ENCODE measurements around the gene FCSK. TPM values are rescaled to one million over a fixed set of nuclear protein-coding genes. Genes with fewer than 3 reads are reported as not detected.

The FCSK gene
- total and polyA plus RNA-seq, 2 experiments from 2014 or later: 15.7 to 25.9 TPM

GRCh38 chr16:70432356-70432722, 22.1 kb upstream of the FCSK start:
- Histone ChIP-seq H3K9me2 (replicated peaks; ENCODE audit: insufficient read depth) (no peaks in the 10 kb centered on the region), H4K20me1 (ENCODE audit: insufficient read depth, poor library complexity, severe bottlenecking) (peaks cover 6% of the 10 kb centered on the region), H3K4me3 (no peak overlapping the region), H3K36me3 (replicated peaks; ENCODE audit: insufficient read depth, low read depth) (no peaks in the 10 kb centered on the region), H3K27me3 (no peaks in the 10 kb centered on the region), H3K4me2 (peak overlapping the region; percentile 61), H3K79me2 (peaks cover 75% of the 10 kb centered on the region), H3K27ac (peak overlapping the region; percentile 68), H2AFZ (no peak overlapping the region), H3K9me3 (ENCODE audit: low read depth) (no peaks in the 10 kb centered on the region), H3K4me1 (ENCODE audit: insufficient read depth) (peaks cover 83% of the 10 kb centered on the region)
- no peak for DNase-seq (ENCODE audit: low spot score)
- WGBS (ENCODE audit: low lambda C conversion rate, missing lambda C conversion rate): 88% methylated on average over 3 of the region's 3 CpGs
- no peak for TF ChIP-seq EZH2phosphoT487 (IDR thresholded peaks at IDR 0.05; ENCODE audit: low read depth, severe bottlenecking, unreplicated experiment)
- TF ChIP-seq EZH2 (IDR thresholded peaks at IDR 0.05; ENCODE audit: borderline replicate concordance): no peak
- TF ChIP-seq CTCF (IDR thresholded peaks at IDR 0.05; ENCODE audit: poor library complexity): no peak

GRCh38 chr16:70432723-70433457, 21.5 kb upstream of the FCSK start:
- H3K4me2 ChIP-seq: peak overlapping the region; percentile 61
- TF ChIP-seq CTCF (IDR thresholded peaks at IDR 0.05; ENCODE audit: poor library complexity): no peak
- TF ChIP-seq EZH2 (IDR thresholded peaks at IDR 0.05; ENCODE audit: borderline replicate concordance): no peak
- WGBS (ENCODE audit: low lambda C conversion rate, missing lambda C conversion rate): 54% methylated on average over 12 of the region's 12 CpGs

GRCh38 chr16:70433458-70434103, 20.8 kb upstream of the FCSK start:
- Histone ChIP-seq H3K4me1 (ENCODE audit: insufficient read depth) (peaks cover 78% of the 10 kb centered on the region), H3K27ac (peak overlapping the region; percentile 74), H3K79me2 (peaks cover 87% of the 10 kb centered on the region), H3K9me2 (replicated peaks; ENCODE audit: insufficient read depth) (no peaks in the 10 kb centered on the region), H3K4me3 (no peak overlapping the region), H3K36me3 (replicated peaks; ENCODE audit: insufficient read depth, low read depth) (no peaks in the 10 kb centered on the region), H2AFZ (no peak overlapping the region), H3K9me3 (ENCODE audit: low read depth) (no peaks in the 10 kb centered on the region), H3K27me3 (no peaks in the 10 kb centered on the region), H3K4me2 (peak overlapping the region; percentile 61), H4K20me1 (ENCODE audit: insufficient read depth, poor library complexity, severe bottlenecking) (peaks cover 6% of the 10 kb centered on the region)
- WGBS (ENCODE audit: low lambda C conversion rate, missing lambda C conversion rate): 67% methylated on average over 5 of the region's 5 CpGs
- TF ChIP-seq EZH2 (IDR thresholded peaks at IDR 0.05; ENCODE audit: borderline replicate concordance) (no peak), CTCF (IDR thresholded peaks at IDR 0.05; ENCODE audit: poor library complexity) (no peak), EZH2phosphoT487 (IDR thresholded peaks at IDR 0.05; ENCODE audit: low read depth, severe bottlenecking, unreplicated experiment) (no peak)
- DNase-seq (ENCODE audit: low spot score): peak; percentile 66

More at GRCh38 chr16:70432723-70433457, 21.5 kb upstream of the FCSK start:
- Histone ChIP-seq H3K79me2 (peaks cover 80% of the 10 kb centered on the region), H3K4me3 (no peak overlapping the region), H3K9me2 (replicated peaks; ENCODE audit: insufficient read depth) (no peaks in the 10 kb centered on the region), H2AFZ (no peak overlapping the region), H4K20me1 (ENCODE audit: insufficient read depth, poor library complexity, severe bottlenecking) (peaks cover 6% of the 10 kb centered on the region), H3K27ac (peak overlapping the region; percentile 68), H3K27me3 (no peaks in the 10 kb centered on the region), H3K36me3 (replicated peaks; ENCODE audit: insufficient read depth, low read depth) (no peaks in the 10 kb centered on the region), H3K9me3 (ENCODE audit: low read depth) (no peaks in the 10 kb centered on the region), H3K4me1 (ENCODE audit: insufficient read depth) (peaks cover 83% of the 10 kb centered on the region)
- no peak for DNase-seq (ENCODE audit: low spot score)

Data from hepatocyte (in vitro differentiated cells).